HG02763 (cell line): Measurements from ENCODE around the gene EBF3.

ENCODE experiments used
- ATAC-seq: cut with Tn5 transposase; IDR thresholded peaks from one replicate; pipeline ENCODE4 v1.9.1; 2021; ENCODE audit warnings: mild to moderate bottlenecking, moderate library complexity; ENCODE audit not compliant: unreplicated experiment

The EBF3 gene

GRCh38 chr10:129972145-129972965 is 8.3 kb upstream of the EBF3 start:
- no peak for ATAC-seq

GRCh38 chr10:129971381-129972144 is 7.5 kb upstream of the EBF3 start:
- no peak for ATAC-seq

- ATAC-seq, result no peak
Measured at GRCh38 chr10:129970465-129971364, 6.6 kb upstream of the EBF3 start.

- ATAC-seq, result no peak
Measured at GRCh38 chr10:129969911-129970464, 5.9 kb upstream of the EBF3 start.

GRCh38 chr10:129969184-129969910 is 5.3 kb upstream of the EBF3 start:
- no peak for ATAC-seq

- no peak for ATAC-seq
Measured at GRCh38 chr10:129968853-129969183, 4.7 kb upstream of the EBF3 start.

- ATAC-seq, result no peak
Measured at GRCh38 chr10:129968020-129968852, 4.2 kb upstream of the EBF3 start.

- ATAC-seq, result no peak
Measured at GRCh38 chr10:129967579-129968019, 3.5 kb upstream of the EBF3 start.

- no peak for ATAC-seq
Measured at GRCh38 chr10:129966889-129967578, 3.0 kb upstream of the EBF3 start.

GRCh38 chr10:129966370-129966888 is 2.4 kb upstream of the EBF3 start:
- ATAC-seq, result no peak

- no peak for ATAC-seq
Measured at GRCh38 chr10:129965959-129966358, 1.9 kb upstream of the EBF3 start.

- ATAC-seq, result no peak
Measured at GRCh38 chr10:129965425-129965808, 1.3 kb upstream of the EBF3 start.

- ATAC-seq, result no peak
Measured at GRCh38 chr10:129964611-129965424, 744 bp upstream of the EBF3 start.

GRCh38 chr10:129962872-129963640 is 1.0 kb downstream of the EBF3 start:
- no peak for ATAC-seq

- ATAC-seq, result no peak
Measured at GRCh38 chr10:129962031-129962871, 1.8 kb downstream of the EBF3 start.

- no peak for ATAC-seq
Measured at GRCh38 chr10:129961157-129961701, 2.8 kb downstream of the EBF3 start.
